ENCODE results near the gene SUSD4. TPM values are rescaled to one million over a fixed set of nuclear protein-coding genes. Genes with fewer than 3 reads are reported as not detected.
"Not testable (repeated sequence)": the region's sequence is repeated elsewhere in the genome, so short reads cannot be mapped to it uniquely, and the experiment has no call there.

Gene SUSD4
- polyA plus RNA-seq, 1 of the 3 experiments (the other 2 are of a cell fraction) = 0.31 TPM

GRCh38 chr1:223278311-223278710 is 85.7 kb downstream of the SUSD4 start:
- DNase-seq; CTCF ChIA-PET; H3K9me2 ChIP-seq; POLR2A ChIA-PET; H3K9me3 ChIP-seq; H3K4me1 ChIP-seq (ENCODE audit: control insufficient read depth in 1 of 2, insufficient read depth in 2 of 2, low read depth in 1 of 2, low read length in 1 of 2); H3K36me3 ChIP-seq (replicated peaks in 1 of 2; ENCODE audit: control insufficient read depth in 1 of 2, insufficient read depth in 2 of 2, low read length in 1 of 2); H3K4me2 ChIP-seq; H3K9ac ChIP-seq; H3K27me3 ChIP-seq (ENCODE audit: insufficient read depth); H3F3A ChIP-seq (replicated peaks; ENCODE audit: insufficient read depth); H3K27ac ChIP-seq (ENCODE audit: low read depth in 2 of 2, low read length in 1 of 2); H3K4me3 ChIP-seq (ENCODE audit: low read depth in 2 of 2, low read length in 1 of 2); H4K20me1 ChIP-seq (ENCODE audit: insufficient read depth); H3K79me2 ChIP-seq (ENCODE audit: insufficient read depth); H2AFZ ChIP-seq (ENCODE audit: low read depth): not testable (repeated sequence)
- 15% methylated on average over 5 of the region's 8 CpGs for WGBS (ENCODE audit: low lambda C conversion rate)

- H3K9me3 ChIP-seq = no peaks in the 10 kb centered on the region
- no peak for TF ChIP-seq CTCF (IDR thresholded peaks at IDR 0.05)
- no peak for TF ChIP-seq RCOR1 (IDR thresholded peaks at IDR 0.05; ENCODE audit: low read length)
- TF ChIP-seq EZH2phosphoT487 (IDR thresholded peaks at IDR 0.05; ENCODE audit: borderline replicate concordance, low read depth) = no peak
- no peak for TF ChIP-seq NFIC (IDR thresholded peaks at IDR 0.05; ENCODE audit: borderline replicate concordance)
- TF ChIP-seq ELF1 (IDR thresholded peaks at IDR 0.05) = no peak
- no peak for TF ChIP-seq MAX (IDR thresholded peaks at IDR 0.05; ENCODE audit: low read depth)
- TF ChIP-seq POLR2AphosphoS5 (IDR thresholded peaks at IDR 0.05; ENCODE audit: low read depth, low read length) = no peak
- no peak for TF ChIP-seq RXRA (IDR thresholded peaks at IDR 0.05; ENCODE audit: borderline replicate concordance, low read depth)
- no peaks in the 10 kb centered on the region for H3K27me3 ChIP-seq (ENCODE audit: insufficient read depth)
- DNase-seq = no peak
- H3K4me3 ChIP-seq (ENCODE audit: low read depth in 2 of 2, low read length in 1 of 2) = no peak overlapping the region
- no peak overlapping the region for H3K4me2 ChIP-seq
- H3K9me2 ChIP-seq = no peaks in the 10 kb centered on the region
- WGBS (ENCODE audit: low lambda C conversion rate) = 48% methylated on average over 3 of the region's 4 CpGs
- ChIA-PET POLR2A (no interaction called here), CTCF (no interaction called here)
- H3K9ac ChIP-seq = no peak overlapping the region
- no peaks in the 10 kb centered on the region for H3K4me1 ChIP-seq (ENCODE audit: control insufficient read depth in 1 of 2, insufficient read depth in 2 of 2, low read depth in 1 of 2, low read length in 1 of 2)
- H4K20me1 ChIP-seq (ENCODE audit: insufficient read depth) = no peaks in the 10 kb centered on the region
- no peaks in the 10 kb centered on the region for H3K36me3 ChIP-seq (replicated peaks in 1 of 2; ENCODE audit: control insufficient read depth in 1 of 2, insufficient read depth in 2 of 2, low read length in 1 of 2)
- no peak overlapping the region for H3K27ac ChIP-seq (ENCODE audit: low read depth in 2 of 2, low read length in 1 of 2)
- H2AFZ ChIP-seq (ENCODE audit: low read depth) = no peak overlapping the region
- H3F3A ChIP-seq (replicated peaks; ENCODE audit: insufficient read depth) = no peaks in the 10 kb centered on the region
- no peaks in the 10 kb centered on the region for H3K79me2 ChIP-seq (ENCODE audit: insufficient read depth)
Observed at GRCh38 chr1:223276029-223276428, 87.9 kb downstream of the SUSD4 start.

GRCh38 chr1:223273511-223273910 is 90.5 kb downstream of the SUSD4 start:
- Histone ChIP-seq H3K79me2 (ENCODE audit: insufficient read depth) (no peaks in the 10 kb centered on the region), H3K9me3 (no peaks in the 10 kb centered on the region), H3K9me2 (no peaks in the 10 kb centered on the region), H3K36me3 (replicated peaks in 1 of 2; ENCODE audit: control insufficient read depth in 1 of 2, insufficient read depth in 2 of 2, low read length in 1 of 2) (no peaks in the 10 kb centered on the region), H2AFZ (ENCODE audit: low read depth) (no peak overlapping the region), H3K27ac (ENCODE audit: low read depth in 2 of 2, low read length in 1 of 2) (no peak overlapping the region), H3K4me2 (no peak overlapping the region), H3F3A (replicated peaks; ENCODE audit: insufficient read depth) (no peaks in the 10 kb centered on the region), H3K4me3 (ENCODE audit: low read depth in 2 of 2, low read length in 1 of 2) (no peak overlapping the region), H3K9ac (no peak overlapping the region), H3K4me1 (ENCODE audit: control insufficient read depth in 1 of 2, insufficient read depth in 2 of 2, low read depth in 1 of 2, low read length in 1 of 2) (peaks cover 0 to 12% of the 10 kb centered on the region in 2 experiments; a peak in 2 of 4 replicates), H4K20me1 (ENCODE audit: insufficient read depth) (no peaks in the 10 kb centered on the region), H3K27me3 (ENCODE audit: insufficient read depth) (0 out of 2 replicates have a peak, but pooled peaks cover 8% of the 10 kb centered on the region)
- POLR2A ChIA-PET = no interaction called here
- no peak for TF ChIP-seq CHD2 (IDR thresholded peaks at IDR 0.05; ENCODE audit: low read length, partially characterized antibody)
- no peak for TF ChIP-seq ELF1 (IDR thresholded peaks at IDR 0.05)
- TF ChIP-seq POLR2AphosphoS5 (IDR thresholded peaks at IDR 0.05; ENCODE audit: low read depth, low read length) = no peak
- no peak for TF ChIP-seq PBX3 (IDR thresholded peaks at IDR 0.05)
- no peak for TF ChIP-seq TAF1 (IDR thresholded peaks at IDR 0.05; ENCODE audit: borderline replicate concordance, low read depth, low read length)
- TF ChIP-seq NRF1 (IDR thresholded peaks at IDR 0.05; ENCODE audit: low read depth, low read length) = no peak
- no peak for TF ChIP-seq MAX (IDR thresholded peaks at IDR 0.05; ENCODE audit: low read depth)
- TF ChIP-seq YY1 (IDR thresholded peaks at IDR 0.05; ENCODE audit: low read depth) = no peak
- no peak for DNase-seq
- WGBS (ENCODE audit: low lambda C conversion rate) = 32% methylated on average over 2 of the region's 5 CpGs
- CTCF ChIA-PET = no interaction called here

Measured in SK-N-SH (cell line).